GM10248 (cell line): ENCODE data around the gene CACNA1C.

ENCODE experiments used
- CTCF ChIA-PET: fragments of 300-600 bp; sonication (Branson Sonifier 250); formaldehyde crosslinking; extraction: SDS; loops from one replicate; lab custom pipeline; 2021; ENCODE audit warnings: antibody characterized with exemption; lab: Yijun Ruan, JAX
- POLR2A ChIA-PET: fragments of 350-650 bp; sonication (Branson Sonifier 250); formaldehyde crosslinking; extraction: SDS; loops from one replicate; lab custom pipeline; 2020; ENCODE audit warnings: antibody characterized with exemption; lab: Yijun Ruan, JAX
- DNase-seq: peaks from one replicate; pipeline ENCODE4 v3.0.0; 2012; ENCODE audit errors: extremely low spot score
- CTCF ChIP-seq: IDR thresholded peaks from 2 replicates; pipeline ENCODE4 v1.5.1; 2012; ENCODE audit warnings: mild to moderate bottlenecking, low read depth; ENCODE audit errors: extremely low read depth, missing control alignments, control extremely low read depth

Gene CACNA1C

GRCh38 chr12:2696136-2696535, 643.3 kb downstream of the CACNA1C start:
- DNase-seq = no peak
- no peak for TF ChIP-seq CTCF
- CTCF ChIA-PET = no interaction called here
- POLR2A ChIA-PET = interaction anchor here (0.6 kb wide), 1 partner anchor 500 kb away, joined by 3 read pairs; no protein-coding TSS in a partner anchor

- DNase-seq = no peak
- CTCF ChIA-PET = no interaction called here
- POLR2A ChIA-PET = interaction anchor here (0.6 kb wide), 1 partner anchor 499 kb away, joined by 3 read pairs; no protein-coding TSS in a partner anchor
- no peak for TF ChIP-seq CTCF
Measured at GRCh38 chr12:2697057-2697800, 644.4 kb downstream of the CACNA1C start.

- TF ChIP-seq CTCF = no peak
- DNase-seq = no peak
- POLR2A ChIA-PET = no interaction called here
- CTCF ChIA-PET = no interaction called here
Measured at GRCh38 chr12:2698566-2698965, 645.8 kb downstream of the CACNA1C start.

GRCh38 chr12:2710701-2711100, 657.9 kb downstream of the CACNA1C start:
- CTCF ChIA-PET = interaction anchor here (1.1 kb wide), 1 partner anchor 12 kb away, joined by 3 read pairs; no protein-coding TSS in a partner anchor
- no peak for TF ChIP-seq CTCF
- DNase-seq = no peak
- POLR2A ChIA-PET = no interaction called here

GRCh38 chr12:2719392-2719791, 666.6 kb downstream of the CACNA1C start:
- ChIA-PET CTCF (no interaction called here), POLR2A (no interaction called here)
- no peak for TF ChIP-seq CTCF
- DNase-seq = no peak

GRCh38 chr12:2722806-2723205, 670.0 kb downstream of the CACNA1C start:
- POLR2A ChIA-PET = no interaction called here
- CTCF ChIA-PET = interaction anchor here (0.7 kb wide), 1 partner anchor 12 kb away, joined by 3 read pairs; no protein-coding TSS in a partner anchor
- no peak for TF ChIP-seq CTCF
- no peak for DNase-seq

- no peak for DNase-seq
- no peak for TF ChIP-seq CTCF
- POLR2A ChIA-PET = no interaction called here
- CTCF ChIA-PET = no interaction called here
Measured at GRCh38 chr12:2732290-2732689, 679.5 kb downstream of the CACNA1C start.
